SK-N-SH treated with all-trans-retinoic acid at 6 μM for 48 hours (cell line): ENCODE results near the gene FAM234B.

Source experiments
- ARNTL ChIP-seq: fragments of 450-650 bp; formaldehyde crosslinking; IDR thresholded peaks from 2 replicates; pipeline ENCODE4 v1.5.0; 2020; ENCODE audit warnings: low read depth, mild to moderate bottlenecking, moderate library complexity, borderline replicate concordance
- CSDC2 ChIP-seq: fragments of 250-450 bp; sonication (Bioruptor Pico); IDR thresholded peaks from 2 replicates; pipeline ENCODE4 v1.5.0; 2020; ENCODE audit warnings: mild to moderate bottlenecking, moderate library complexity
- PATZ1 ChIP-seq: fragments of 250-450 bp; sonication (Bioruptor Pico); IDR thresholded peaks from 2 replicates; pipeline ENCODE4 v1.8.0; 2020; ENCODE audit warnings: mild to moderate bottlenecking, moderate library complexity, borderline replicate concordance
- RARB ChIP-seq: fragments of 250-450 bp; sonication (Bioruptor Pico); IDR thresholded peaks from 2 replicates; pipeline ENCODE4 v1.8.0; 2021; ENCODE audit warnings: mild to moderate bottlenecking, moderate library complexity
- TCF4 ChIP-seq: fragments of 250-450 bp; sonication (Bioruptor Pico); IDR thresholded peaks from 2 replicates; pipeline ENCODE4 v1.8.0; 2021; ENCODE audit warnings: mild to moderate bottlenecking, moderate library complexity, borderline replicate concordance
- TOX ChIP-seq: fragments of 250-450 bp; sonication (Bioruptor Pico); IDR thresholded peaks from 2 replicates; pipeline ENCODE4 v1.8.0; 2021; ENCODE audit warnings: mild to moderate bottlenecking, moderate library complexity, borderline replicate concordance
- ZNF70 ChIP-seq: fragments of 450-650 bp; formaldehyde crosslinking; IDR thresholded peaks from 2 replicates; pipeline ENCODE4 v1.5.0; 2020; ENCODE audit warnings: mild to moderate bottlenecking, moderate library complexity

- no peak for TF ChIP-seq PATZ1 (CRISPR knock-in tag)
- TF ChIP-seq TOX (CRISPR knock-in tag): no peak
- no peak for TF ChIP-seq RARB (CRISPR knock-in tag)
- no peak for TF ChIP-seq ARNTL (CRISPR knock-in tag)
- TF ChIP-seq TCF4 (CRISPR knock-in tag): no peak
- TF ChIP-seq CSDC2 (CRISPR knock-in tag): no peak
- no peak for TF ChIP-seq ZNF70 (CRISPR knock-in tag)
Measured at GRCh38 chr12:13084898-13085640, 40.9 kb downstream of the FAM234B start.
